Activated CD4-positive, alpha-beta memory T cell treated with anti-CD3 and anti-CD28 coated beads, Interleukin-2, amount 10 ng/mL, durations not matched to agents 7 days and 5 days (primary cell): ENCODE data around the gene CCDC51. TPM values are rescaled to one million over a fixed set of nuclear protein-coding genes. Genes with fewer than 3 reads are reported as not detected.
"Not testable (repeated sequence)": the region's sequence is repeated elsewhere in the genome, so short reads cannot be mapped to it uniquely, and the experiment has no call there.

Experiments used
- CTCF ChIA-PET: fragments of 350-600 bp; sonication (Branson Sonifier 250); formaldehyde crosslinking; loops from one replicate; lab custom pipeline; 2021; ENCODE audit warnings: antibody characterized with exemption, inconsistent platforms; lab: Charles Lee
- POLR2A ChIA-PET: fragments of 350-600 bp; sonication (Branson Sonifier 250); formaldehyde crosslinking; loops from one replicate; lab custom pipeline; 2021; ENCODE audit warnings: antibody characterized with exemption; lab: Charles Lee
- DNase-seq: peaks from one replicate; pipeline ENCODE4 v3.0.0-alpha.2; 2020
- H3K27ac Mint-ChIP-seq: one replicate; pipeline ENCODE4 v1.8.0; 2021; ENCODE audit warnings: mild to moderate bottlenecking, mixed read lengths
- H3K27me3 Mint-ChIP-seq: one replicate; pipeline ENCODE4 v1.8.0; 2021; ENCODE audit warnings: mixed read lengths
- H3K36me3 Mint-ChIP-seq: one replicate; pipeline ENCODE4 v1.8.0; 2021; ENCODE audit warnings: low read depth, mixed read lengths
- H3K4me1 Mint-ChIP-seq: one replicate; pipeline ENCODE4 v1.8.0; 2021; ENCODE audit warnings: mixed read lengths
- H3K4me3 Mint-ChIP-seq: one replicate; pipeline ENCODE4 v1.8.0; 2021; ENCODE audit warnings: mild to moderate bottlenecking, mixed read lengths
- H3K9me3 Mint-ChIP-seq: one replicate; pipeline ENCODE4 v1.8.0; 2021; ENCODE audit warnings: mixed read lengths
- total RNA-seq, 2 experiments: library from RNA; stranded (reverse); gene quantifications; one replicate each; pipeline ENCODE4 v1.2.3, GENCODE V29; 2021

The CCDC51 gene
- total RNA-seq: 10 to 100 TPM; 14.9 to 17.5 TPM

- DNase-seq: peak; percentile 99
- ChIA-PET POLR2A (interaction anchor here (0.6 to 3.5 kb wide), 36 partner anchors 8 to 900 kb away, joined by 3 to 69 read pairs (median 4); partner anchors contain the start of genes CDC25A, IP6K2, NDUFAF3 and PFKFB4), CTCF (interaction anchor here (0.8 to 3.3 kb wide), 20 partner anchors 9 to 199 kb away, joined by 3 to 30 read pairs (median 4); partner anchors contain the start of genes PFKFB4, SLC26A6 and ZNF589)
- peaks cover 43% of the 10 kb centered on the region for H3K4me1 Mint-ChIP-seq
- H3K27ac Mint-ChIP-seq: peak within 1 kb of the TSS; percentile 93
- H3K36me3 Mint-ChIP-seq: peaks cover 39% of the 10 kb centered on the region
- H3K4me3 Mint-ChIP-seq: peak within 1 kb of the TSS; percentile 89
- no peaks in the 10 kb centered on the region for H3K27me3 Mint-ChIP-seq
- no peaks in the 10 kb centered on the region for H3K9me3 Mint-ChIP-seq
Observed at GRCh38 chr3:48439820-48440589, at the start of gene CCDC51, which contains the start of gene TMA7. CCDC51 (minus strand) TSS chr3:48440119; CDS start chr3:48435128, 4,991 bp downstream. TMA7 (plus strand) TSS chr3:48440257; CDS start chr3:48440297, 40 bp downstream.

- H3K4me3 Mint-ChIP-seq: no peak overlapping the region
- no peaks in the 10 kb centered on the region for H3K27me3 Mint-ChIP-seq
- H3K9me3 Mint-ChIP-seq: no peaks in the 10 kb centered on the region
- CTCF ChIA-PET: interaction anchor here (0.9 kb wide), 1 partner anchor 51 kb away, joined by 3 read pairs; no protein-coding TSS in a partner anchor
- DNase-seq: no peak
- peaks cover 1% of the 10 kb centered on the region for H3K4me1 Mint-ChIP-seq
- H3K36me3 Mint-ChIP-seq: peaks cover 3% of the 10 kb centered on the region
- H3K27ac Mint-ChIP-seq: no peak overlapping the region
- POLR2A ChIA-PET: no interaction called here
Observed at GRCh38 chr3:48486952-48487351, 47.0 kb upstream of the CCDC51 start.

GRCh38 chr3:48482822-48483221, 42.9 kb upstream of the CCDC51 start:
- H3K9me3 Mint-ChIP-seq, DNase-seq, H3K27me3 Mint-ChIP-seq, H3K27ac Mint-ChIP-seq, H3K4me3 Mint-ChIP-seq: not testable (repeated sequence)
- peaks cover 14% of the 10 kb centered on the region for H3K36me3 Mint-ChIP-seq
- ChIA-PET CTCF (interaction anchor here (1.1 to 1.8 kb wide), 2 partner anchors 10 to 46 kb away, joined by 4 to 14 read pairs; no protein-coding TSS in a partner anchor), POLR2A (interaction anchor here (1.1 to 1.4 kb wide), 3 partner anchors 10 to 22 kb away, joined by 3 to 10 read pairs (median 5); no protein-coding TSS in a partner anchor)
- H3K4me1 Mint-ChIP-seq: peaks cover 21% of the 10 kb centered on the region

- H3K27me3 Mint-ChIP-seq, CTCF ChIA-PET, H3K27ac Mint-ChIP-seq, H3K4me3 Mint-ChIP-seq, H3K9me3 Mint-ChIP-seq, DNase-seq: not testable (repeated sequence)
- POLR2A ChIA-PET: interaction anchor here (1.2 to 1.3 kb wide), 2 partner anchors 14 to 26 kb away, joined by 3 to 4 read pairs; no protein-coding TSS in a partner anchor
- Mint-ChIP-seq H3K36me3 (peaks cover 22% of the 10 kb centered on the region), H3K4me1 (peaks cover 38% of the 10 kb centered on the region)
Observed at GRCh38 chr3:48480891-48481290, 41.0 kb upstream of the CCDC51 start.

- H3K4me3 Mint-ChIP-seq: peak overlapping the region; percentile 86
- H3K27ac Mint-ChIP-seq: peak overlapping the region; percentile 98
- no peaks in the 10 kb centered on the region for H3K9me3 Mint-ChIP-seq
- H3K4me1 Mint-ChIP-seq: peaks cover 51% of the 10 kb centered on the region
- POLR2A ChIA-PET: interaction anchor here (0.8 to 6.1 kb wide), 8 partner anchors 9 to 543 kb away, joined by 3 to 57 read pairs (median 5); partner anchors contain the start of genes ATRIP, CCDC51, NDUFAF3 and TMA7
- DNase-seq: peak; percentile 75
- peaks cover 34% of the 10 kb centered on the region for H3K36me3 Mint-ChIP-seq
- CTCF ChIA-PET: interaction anchor here (1.2 to 4.9 kb wide), 4 partner anchors 40 to 70 kb away, joined by 3 to 25 read pairs (median 4); partner anchors contain the start of genes CCDC51 and TMA7
- no peaks in the 10 kb centered on the region for H3K27me3 Mint-ChIP-seq
Observed at GRCh38 chr3:48478626-48479555, 39.0 kb upstream of the CCDC51 start.

- Mint-ChIP-seq H3K9me3 (no peaks in the 10 kb centered on the region), H3K36me3 (peaks cover 37% of the 10 kb centered on the region), H3K4me1 (peaks cover 59% of the 10 kb centered on the region), H3K27me3 (no peaks in the 10 kb centered on the region), H3K27ac (peak overlapping the region; percentile 98), H3K4me3 (peak overlapping the region; percentile 86)
- ChIA-PET CTCF (interaction anchor here (2.0 to 4.9 kb wide), 2 partner anchors 42 to 71 kb away, joined by 5 to 25 read pairs; no protein-coding TSS in a partner anchor), POLR2A (interaction anchor here (0.6 to 6.1 kb wide), 6 partner anchors 11 to 38 kb away, joined by 3 to 57 read pairs (median 6); partner anchors contain the start of genes ATRIP, CCDC51 and TMA7)
- DNase-seq: no peak
Observed at GRCh38 chr3:48477959-48478520, 38.1 kb upstream of the CCDC51 start.

GRCh38 chr3:48476426-48477053, 36.6 kb upstream of the CCDC51 start:
- Mint-ChIP-seq H3K27ac (peak overlapping the region; percentile 59), H3K4me1 (peaks cover 62% of the 10 kb centered on the region), H3K4me3 (peak overlapping the region; percentile 46), H3K9me3 (no peaks in the 10 kb centered on the region), H3K36me3 (peaks cover 37% of the 10 kb centered on the region), H3K27me3 (no peaks in the 10 kb centered on the region)
- DNase-seq: no peak
- ChIA-PET POLR2A (interaction anchor here (6.1 kb wide), 1 partner anchor 9 kb away, joined by 57 read pairs; a partner anchor contains a TSS), CTCF (interaction anchor here (0.6 to 4.9 kb wide), 3 partner anchors 40 to 73 kb away, joined by 3 to 25 read pairs (median 3); no protein-coding TSS in a partner anchor)

GRCh38 chr3:48475188-48475587, 35.3 kb upstream of the CCDC51 start:
- Mint-ChIP-seq H3K4me1 (peaks cover 70% of the 10 kb centered on the region), H3K36me3 (peaks cover 38% of the 10 kb centered on the region), H3K4me3 (no peak overlapping the region), H3K27ac (peak overlapping the region; percentile 81), H3K27me3 (no peaks in the 10 kb centered on the region), H3K9me3 (no peaks in the 10 kb centered on the region)
- ChIA-PET CTCF (interaction anchor here (3.6 kb wide), 1 partner anchor 83 kb away, joined by 23 read pairs; the partner anchor contains the start of gene PFKFB4), POLR2A (interaction anchor here (6.1 kb wide), 1 partner anchor 8 kb away, joined by 57 read pairs; a partner anchor contains a TSS)
- DNase-seq: no peak

- Mint-ChIP-seq H3K27me3 (no peaks in the 10 kb centered on the region), H3K36me3 (peaks cover 41% of the 10 kb centered on the region), H3K27ac (peak overlapping the region; percentile 81), H3K4me1 (peaks cover 72% of the 10 kb centered on the region), H3K9me3 (no peaks in the 10 kb centered on the region), H3K4me3 (no peak overlapping the region)
- POLR2A ChIA-PET: interaction anchor here (1.8 to 6.1 kb wide), 4 partner anchors 7 to 71 kb away, joined by 4 to 57 read pairs (median 40); partner anchors contain the start of genes ATRIP and SHISA5
- CTCF ChIA-PET: interaction anchor here (0.5 to 3.6 kb wide), 4 partner anchors 22 to 83 kb away, joined by 3 to 23 read pairs (median 3); partner anchors contain the start of genes CCDC51, PFKFB4 and TMA7
- DNase-seq: no peak
Observed at GRCh38 chr3:48474619-48475018, 34.7 kb upstream of the CCDC51 start.

GRCh38 chr3:48474031-48474430, 34.1 kb upstream of the CCDC51 start:
- DNase-seq, H3K27me3 Mint-ChIP-seq, H3K4me3 Mint-ChIP-seq, H3K9me3 Mint-ChIP-seq: not testable (repeated sequence)
- H3K27ac Mint-ChIP-seq: peak overlapping the region; percentile 98
- H3K4me1 Mint-ChIP-seq: peaks cover 74% of the 10 kb centered on the region
- peaks cover 47% of the 10 kb centered on the region for H3K36me3 Mint-ChIP-seq
- POLR2A ChIA-PET: interaction anchor here (0.9 to 6.1 kb wide), 15 partner anchors 7 to 286 kb away, joined by 3 to 69 read pairs (median 10); partner anchors contain the start of genes ATRIP, CCDC51, CDC25A and SHISA5
- CTCF ChIA-PET: interaction anchor here (0.5 to 3.6 kb wide), 16 partner anchors 8 to 162 kb away, joined by 3 to 40 read pairs (median 5); partner anchors contain the start of genes ATRIP, CCDC51, PFKFB4 and SHISA5

- H3K27me3 Mint-ChIP-seq: no peaks in the 10 kb centered on the region
- H3K4me3 Mint-ChIP-seq: peak overlapping the region; percentile 83
- H3K9me3 Mint-ChIP-seq: no peaks in the 10 kb centered on the region
- peaks cover 47% of the 10 kb centered on the region for H3K36me3 Mint-ChIP-seq
- no peak for DNase-seq
- POLR2A ChIA-PET: interaction anchor here (0.8 to 5.2 kb wide), 25 partner anchors 9 to 285 kb away, joined by 3 to 69 read pairs (median 5); partner anchors contain the start of genes ATRIP, CCDC51, CDC25A and PFKFB4
- H3K27ac Mint-ChIP-seq: peak overlapping the region; percentile 98
- H3K4me1 Mint-ChIP-seq: peaks cover 74% of the 10 kb centered on the region
- CTCF ChIA-PET: interaction anchor here (1.1 to 3.6 kb wide), 18 partner anchors 9 to 658 kb away, joined by 3 to 40 read pairs (median 5); partner anchors contain the start of genes ATRIP, CCDC51, PFKFB4 and SHISA5
Observed at GRCh38 chr3:48473617-48473952, 33.7 kb upstream of the CCDC51 start.
